Neural progenitor cell (in vitro differentiated cells): Measurements from ENCODE around the gene PIK3CD. TPM values are rescaled to one million over a fixed set of nuclear protein-coding genes. Genes with fewer than 3 reads are reported as not detected.

Source experiments
- DNase-seq: peaks from one replicate; pipeline ENCODE4 v3.0.0-alpha.2; 2016; ENCODE audit warnings: low spot score
- H2AFZ ChIP-seq: fragments of 200-600 bp; sonication (generic); replicated peaks from 2 replicates; pipeline ENCODE4 v1.6.1; 2016; ENCODE audit warnings: antibody characterized with exemption
- H3F3A ChIP-seq: fragments of 200-600 bp; sonication (generic); 2 replicates; pipeline ENCODE4 v1.6.1; 2016; ENCODE audit warnings: antibody characterized with exemption, low read depth
- H3K27ac ChIP-seq: fragments of 200-600 bp; sonication (generic); 2 replicates; pipeline ENCODE4 v1.5.1; 2016; ENCODE audit warnings: mild to moderate bottlenecking
- H3K27me3 ChIP-seq: fragments of 200-600 bp; sonication (generic); 2 replicates; pipeline ENCODE4 v1.6.1; 2016; ENCODE audit warnings: mild to moderate bottlenecking, moderate library complexity
- H3K36me3 ChIP-seq: fragments of 200-600 bp; sonication (generic); 2 replicates; pipeline ENCODE4 v1.5.1; 2016
- H3K4me1 ChIP-seq: fragments of 200-600 bp; sonication (generic); 2 replicates; pipeline ENCODE4 v1.6.1; 2016; ENCODE audit warnings: mixed run types
- H3K4me2 ChIP-seq: fragments of 200-600 bp; sonication (generic); 2 replicates; pipeline ENCODE4 v1.6.1; 2016
- H3K4me3 ChIP-seq: fragments of 200-600 bp; sonication (generic); 2 replicates; pipeline ENCODE4 v1.5.1; 2016
- H3K79me2 ChIP-seq: fragments of 200-600 bp; sonication (generic); 2 replicates; pipeline ENCODE4 v1.6.1; 2016; ENCODE audit warnings: low read depth
- H3K9ac ChIP-seq: fragments of 200-600 bp; sonication (generic); 2 replicates; pipeline ENCODE4 v1.6.1; 2016
- H3K9me3 ChIP-seq: fragments of 200-600 bp; sonication (generic); 2 replicates; pipeline ENCODE4 v1.5.1; 2016; ENCODE audit warnings: low read depth
- H4K20me1 ChIP-seq: fragments of 200-600 bp; sonication (generic); 2 replicates; pipeline ENCODE4 v1.6.1; 2016; ENCODE audit warnings: low read depth
- H3K27ac Mint-ChIP-seq: 3 replicates; pipeline ENCODE4 v1.8.0; 2021; ENCODE audit warnings: mixed read lengths
- H3K27me3 Mint-ChIP-seq: 2 replicates; pipeline ENCODE4 v1.8.0; 2022; ENCODE audit warnings: low read depth, mild to moderate bottlenecking, inconsistent platforms, moderate library complexity, mixed read lengths; ENCODE audit not compliant: insufficient read depth
- H3K36me3 Mint-ChIP-seq: 3 replicates; pipeline ENCODE4 v1.8.0; 2021; ENCODE audit warnings: mixed read lengths
- H3K4me1 Mint-ChIP-seq: 3 replicates; pipeline ENCODE4 v1.8.0; 2021; ENCODE audit warnings: mixed read lengths
- H3K4me3 Mint-ChIP-seq: 3 replicates; pipeline ENCODE4 v1.8.0; 2021; ENCODE audit warnings: mild to moderate bottlenecking, moderate library complexity, mixed read lengths
- H3K9me3 Mint-ChIP-seq: 3 replicates; pipeline ENCODE4 v1.8.0; 2020; ENCODE audit warnings: mixed read lengths
- CTCF ChIP-seq: fragments of 200-600 bp; sonication (generic); IDR thresholded peaks from 2 replicates; pipeline ENCODE4 v1.5.1; 2017; ENCODE audit warnings: antibody characterized with exemption, mild to moderate bottlenecking
- EZH2 ChIP-seq: fragments of 200-600 bp; sonication (generic); IDR thresholded peaks from 2 replicates; pipeline ENCODE4 v1.6.1; 2017; ENCODE audit warnings: antibody characterized with exemption, mild to moderate bottlenecking, moderate library complexity
- EZH2phosphoT487 ChIP-seq: fragments of 200-600 bp; sonication (generic); IDR thresholded peaks from 2 replicates; pipeline ENCODE4 v1.6.1; 2017; ENCODE audit warnings: antibody characterized with exemption
- total RNA-seq: library from RNA; depleted of rRNA; stranded (reverse); fragments of >200 nt; gene quantifications from 2 replicates; pipeline ENCODE4 v1.2.3, GENCODE V29; 2015; ENCODE audit warnings: low replicate concordance

Gene PIK3CD
- total RNA-seq, 1 donor from 2014 or later, result 5.0 TPM

- H3K36me3 ChIP-seq, result no peaks in the 10 kb centered on the region
- Mint-ChIP-seq H3K27me3 (peaks cover 8% of the 10 kb centered on the region), H3K36me3 (peaks cover 11% of the 10 kb centered on the region)
These were observed 72.4 kb downstream of the PIK3CD start for GRCh38 chr1:9723926-9724325.

GRCh38 chr1:9724706-9725476 lies 73.4 kb downstream of the PIK3CD start:
- Histone ChIP-seq H3K9me3 (no peaks in the 10 kb centered on the region), H3K79me2 (no peaks in the 10 kb centered on the region), H3K27ac (no peak overlapping the region), H3K36me3 (no peaks in the 10 kb centered on the region), H3K4me1 (no peaks in the 10 kb centered on the region), H3K27me3 (no peaks in the 10 kb centered on the region), H3K4me3 (no peak overlapping the region), H4K20me1 (peaks cover 7% of the 10 kb centered on the region), H2AFZ (no peak overlapping the region), H3K4me2 (no peak overlapping the region), H3K9ac (no peak overlapping the region), H3F3A (no peaks in the 10 kb centered on the region)
- Mint-ChIP-seq H3K27me3 (peaks cover 6% of the 10 kb centered on the region), H3K36me3 (peaks cover 14% of the 10 kb centered on the region), H3K4me1 (no peaks in the 10 kb centered on the region), H3K9me3 (peaks cover 5% of the 10 kb centered on the region), H3K27ac (no peak overlapping the region), H3K4me3 (no peak overlapping the region)
- peak; percentile 80 for DNase-seq
- no peak for TF ChIP-seq EZH2phosphoT487
- peak; percentile 89 for TF ChIP-seq CTCF

More at GRCh38 chr1:9723926-9724325, 72.4 kb downstream of the PIK3CD start:
- Mint-ChIP-seq H3K4me1 (no peaks in the 10 kb centered on the region), H3K27ac (peak overlapping the region; percentile 74), H3K9me3 (peaks cover 5% of the 10 kb centered on the region), H3K4me3 (no peak overlapping the region)
- Histone ChIP-seq H3K9ac (no peak overlapping the region), H3K27ac (no peak overlapping the region), H3K4me2 (no peak overlapping the region), H3K4me3 (no peak overlapping the region), H3F3A (no peaks in the 10 kb centered on the region), H3K79me2 (no peaks in the 10 kb centered on the region), H3K27me3 (no peaks in the 10 kb centered on the region), H4K20me1 (peaks cover under 1% of the 10 kb centered on the region), H3K9me3 (no peaks in the 10 kb centered on the region), H3K4me1 (no peaks in the 10 kb centered on the region), H2AFZ (no peak overlapping the region)
- no peak for DNase-seq
- TF ChIP-seq EZH2, result no peak
- no peak for TF ChIP-seq CTCF
- TF ChIP-seq EZH2phosphoT487, result no peak

GRCh38 chr1:9726406-9726805 lies 74.9 kb downstream of the PIK3CD start:
- Mint-ChIP-seq H3K4me1 (no peaks in the 10 kb centered on the region), H3K9me3 (peaks cover 5% of the 10 kb centered on the region), H3K4me3 (no peak overlapping the region), H3K27me3 (peaks cover 6% of the 10 kb centered on the region), H3K27ac (no peak overlapping the region), H3K36me3 (peaks cover 21% of the 10 kb centered on the region)
- no peak overlapping the region for H3K4me2 ChIP-seq
- TF ChIP-seq EZH2 (no peak), EZH2phosphoT487 (no peak), CTCF (no peak)
- H3K79me2 ChIP-seq, result no peaks in the 10 kb centered on the region
- no peaks in the 10 kb centered on the region for H3F3A ChIP-seq
- no peaks in the 10 kb centered on the region for H3K36me3 ChIP-seq
- H3K9me3 ChIP-seq, result no peaks in the 10 kb centered on the region
- no peak for DNase-seq
- H3K27ac ChIP-seq, result peak overlapping the region; percentile 58
- H3K9ac ChIP-seq, result no peak overlapping the region
- no peaks in the 10 kb centered on the region for H3K27me3 ChIP-seq
- H4K20me1 ChIP-seq, result peaks cover 7% of the 10 kb centered on the region
- no peak overlapping the region for H3K4me3 ChIP-seq
- H3K4me1 ChIP-seq, result no peaks in the 10 kb centered on the region
- H2AFZ ChIP-seq, result no peak overlapping the region
